Cardiac fibroblast (primary cell): Measurements from ENCODE around the gene TNNT3.

ENCODE experiments used
- DNase-seq, 2 donors: peaks; one replicate each; pipeline versions ENCODE4 v3.0.0 to v3.0.0-alpha.2; 2010; ENCODE audit warnings: low read depth in 2 of 2
- H3K4me3 ChIP-seq, 2 donors: replicated peaks in 1 of 2; 1 replicate in 1 of 2; 2 replicates in 1 of 2; pipeline ENCODE4 v1.5.1; 2011; ENCODE audit warnings: low read depth in 2 of 2, low read length in 2 of 2, mild to moderate bottlenecking in 2 of 2, moderate library complexity in 1 of 2
- CTCF ChIP-seq: IDR thresholded peaks from one replicate; pipeline ENCODE4 v1.5.1; 2011; ENCODE audit warnings: low read depth, mild to moderate bottlenecking, low read length, inconsistent platforms

The TNNT3 gene

GRCh38 chr11:1889941-1890855 lies 29.3 kb upstream of the TNNT3 start:
- no peak for DNase-seq
- no peak for TF ChIP-seq CTCF
- H3K4me3 ChIP-seq: no peak overlapping the region

- TF ChIP-seq CTCF: no peak
- no peak overlapping the region for H3K4me3 ChIP-seq
- DNase-seq: no peak
These were observed 28.4 kb upstream of the TNNT3 start for GRCh38 chr11:1890856-1891830.

GRCh38 chr11:1891831-1892115 lies 27.7 kb upstream of the TNNT3 start, which contains the start of gene PRR33:
Gene PRR33 (minus strand): TSS chr11:1891895. CDS start chr11:1890584, 1,311 bp downstream.
- TF ChIP-seq CTCF: no peak
- DNase-seq: no peak
- H3K4me3 ChIP-seq: no peak within 1 kb of the TSS

GRCh38 chr11:1892116-1892515 lies 27.4 kb upstream of the TNNT3 start:
- no peak for DNase-seq
- no peak overlapping the region for H3K4me3 ChIP-seq
- TF ChIP-seq CTCF: no peak

- H3K4me3 ChIP-seq: no peak overlapping the region
- no peak for TF ChIP-seq CTCF
- DNase-seq: no peak
These were observed 26.9 kb upstream of the TNNT3 start for GRCh38 chr11:1892558-1892957.

- no peak overlapping the region for H3K4me3 ChIP-seq
- peak in 1 of 2 donors; percentile 45 for DNase-seq
- no peak for TF ChIP-seq CTCF
These were observed 25.7 kb upstream of the TNNT3 start for GRCh38 chr11:1893581-1894359.
